HG02588 (cell line): Measurements from ENCODE around the gene MOB3B.
"Not testable (repeated sequence)": the region's sequence is repeated elsewhere in the genome, so short reads cannot be mapped to it uniquely, and the experiment has no call there.

Experiments
- ATAC-seq: cut with Tn5 transposase; IDR thresholded peaks from one replicate; pipeline ENCODE4 v1.9.1; 2021; ENCODE audit warnings: mild to moderate bottlenecking, moderate library complexity; ENCODE audit not compliant: unreplicated experiment

Gene MOB3B

DNA sequence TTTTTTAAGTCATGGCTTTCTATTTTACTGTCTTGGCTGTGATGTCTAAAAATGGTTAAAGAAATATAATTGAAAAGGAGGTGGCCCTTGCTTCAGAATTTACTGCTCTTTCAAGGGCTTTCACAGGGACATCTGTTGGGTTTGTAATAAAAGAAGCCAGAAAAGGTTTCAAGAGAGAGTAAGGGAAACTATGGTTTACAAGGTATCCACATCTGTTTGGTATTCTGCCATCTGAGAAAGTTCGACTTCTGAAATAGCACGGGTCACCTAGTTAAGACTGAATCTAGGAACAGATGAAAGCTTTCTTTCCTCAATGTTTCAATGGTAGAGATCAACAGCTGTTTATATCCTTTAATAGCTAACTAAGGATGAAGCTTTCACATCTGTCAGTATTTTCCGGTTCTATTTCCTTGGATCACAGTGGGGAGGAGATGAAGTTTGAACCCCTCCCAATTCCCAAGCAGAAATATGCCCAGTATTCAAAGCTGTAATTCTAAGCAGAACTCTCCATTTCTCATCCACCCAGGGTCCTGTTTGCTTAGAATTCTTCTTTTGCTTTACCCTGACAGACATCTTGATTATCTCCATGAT lies 78.3 kb downstream of the MOB3B start:
- ATAC-seq = no peak

GRCh38 chr9:27450752-27451151 lies 78.9 kb downstream of the MOB3B start:
- no peak for ATAC-seq

DNA sequence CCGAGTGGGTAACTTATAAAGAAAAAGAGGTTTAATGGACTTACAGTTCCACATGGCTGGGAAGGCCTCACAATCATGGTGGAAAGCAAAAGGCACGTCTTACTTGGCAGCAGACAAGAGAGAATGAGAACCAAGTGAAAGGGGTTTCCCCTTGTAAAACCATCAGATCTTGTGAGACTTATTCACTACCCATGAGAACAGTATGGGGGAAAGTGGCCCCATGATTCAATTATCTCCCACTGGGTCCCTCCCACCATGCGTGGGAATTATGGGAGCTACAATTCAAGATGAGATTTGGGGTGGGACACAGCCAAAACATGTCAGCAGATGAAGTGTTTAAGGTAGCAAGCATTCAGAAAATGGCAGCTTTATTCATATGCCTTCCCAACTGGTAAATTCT lies 81.3 kb downstream of the MOB3B start:
- ATAC-seq = not testable (repeated sequence)

- ATAC-seq = no peak
These were observed 82.5 kb downstream of the MOB3B start for GRCh38 chr9:27447031-27447683.

- no peak for ATAC-seq
These were observed 83.9 kb downstream of the MOB3B start for GRCh38 chr9:27445688-27446087.

GRCh38 chr9:27445057-27445595 lies 84.5 kb downstream of the MOB3B start:
- ATAC-seq = no peak

DNA sequence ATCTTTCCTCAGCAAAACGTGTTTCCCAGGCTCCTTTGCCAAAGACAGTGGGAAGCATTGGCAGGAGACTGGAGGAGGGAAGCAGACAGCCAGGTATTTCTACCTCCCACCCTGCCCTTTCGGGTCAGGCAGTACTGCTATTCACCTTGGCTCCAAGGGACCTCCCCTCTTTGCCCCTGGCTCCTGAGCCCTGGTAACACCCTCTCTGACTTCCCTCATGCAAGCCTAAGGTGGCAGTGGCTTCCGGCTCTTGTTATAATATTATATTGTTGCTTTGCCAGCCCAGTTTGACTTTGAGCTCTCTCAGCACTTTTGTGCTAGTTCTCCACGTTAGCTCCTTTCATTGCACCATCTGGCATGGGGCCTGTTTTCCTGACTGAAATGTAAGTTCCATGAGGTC lies 87.2 kb downstream of the MOB3B start:
- no peak for ATAC-seq

DNA sequence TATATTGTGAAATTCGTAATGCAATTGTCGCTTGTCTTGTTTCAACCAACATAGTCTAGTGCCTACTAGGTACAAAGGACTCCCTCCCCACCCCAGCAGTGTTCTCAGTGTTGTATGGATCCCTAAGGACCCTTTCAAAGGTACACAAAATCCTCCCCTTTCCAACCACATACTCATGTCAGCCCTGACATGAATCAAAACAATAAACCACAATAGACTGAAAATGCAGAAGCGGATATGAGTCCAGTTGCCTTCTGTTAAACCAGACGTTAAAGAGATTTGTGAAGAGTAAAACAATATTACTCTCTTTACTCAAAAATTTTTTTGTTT lies 87.9 kb downstream of the MOB3B start:
- peak; percentile 77 for ATAC-seq

DNA sequence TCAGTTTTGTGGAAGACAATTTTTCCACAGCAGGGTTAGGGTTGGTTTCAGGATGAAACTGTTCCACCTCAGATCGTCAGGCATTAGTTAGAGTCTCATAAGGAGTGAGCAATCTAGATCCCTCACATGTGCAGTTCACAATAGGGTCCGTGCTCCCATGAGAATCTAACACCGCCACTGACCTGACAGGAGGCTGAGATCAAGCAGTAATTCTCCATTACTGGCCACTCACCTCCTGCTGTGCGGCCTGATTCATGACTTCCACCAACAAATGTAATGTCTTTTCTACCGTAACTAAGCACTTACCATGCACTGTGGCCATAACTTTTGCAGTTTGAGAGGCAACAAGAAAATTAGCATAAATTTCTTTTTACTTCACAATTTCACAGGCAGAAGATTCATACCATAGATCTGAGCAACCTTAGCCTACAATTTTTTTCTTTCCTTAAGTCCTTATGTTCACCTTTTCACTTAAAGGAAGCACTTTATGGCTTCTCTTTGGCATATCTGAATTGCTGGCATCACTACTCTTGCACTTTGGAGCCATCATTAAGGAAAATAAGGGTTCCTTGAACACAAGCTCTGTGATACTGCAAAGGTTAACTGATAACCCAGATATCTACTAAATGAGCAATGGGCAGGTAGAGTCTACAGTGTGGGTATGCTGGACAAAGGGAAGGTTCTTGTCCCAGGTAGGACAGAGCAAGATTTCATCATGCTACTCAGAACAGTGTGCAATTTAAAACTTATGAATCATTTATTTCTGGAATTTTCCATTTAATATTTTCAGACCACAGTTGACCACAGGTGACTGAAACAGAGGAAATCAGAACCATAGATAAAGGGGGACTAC lies 88.5 kb downstream of the MOB3B start:
- ATAC-seq = peak; percentile 17

- no peak for ATAC-seq
These were observed 91.1 kb downstream of the MOB3B start for GRCh38 chr9:27438522-27438921.

- ATAC-seq = no peak
These were observed 91.8 kb downstream of the MOB3B start for GRCh38 chr9:27437652-27438373.

DNA sequence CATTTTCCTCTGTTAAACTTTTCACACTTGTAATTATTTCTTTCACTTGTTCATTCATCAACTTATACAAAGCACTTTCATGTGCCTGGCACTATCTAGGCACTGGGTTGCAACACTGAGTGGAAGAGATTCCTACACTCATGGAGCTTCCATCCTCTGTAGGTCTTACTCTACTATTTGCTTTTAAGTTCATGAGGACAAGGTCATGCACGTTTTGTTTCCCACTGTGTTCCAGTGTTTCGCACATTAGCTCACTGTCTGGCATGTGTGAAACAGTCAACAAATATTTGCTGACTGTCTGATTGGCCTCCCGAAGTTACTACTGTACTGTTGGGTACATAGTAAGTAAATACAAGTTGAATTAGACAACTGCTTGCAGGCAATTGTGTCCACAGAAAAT lies 93.4 kb downstream of the MOB3B start:
- ATAC-seq = no peak

DNA sequence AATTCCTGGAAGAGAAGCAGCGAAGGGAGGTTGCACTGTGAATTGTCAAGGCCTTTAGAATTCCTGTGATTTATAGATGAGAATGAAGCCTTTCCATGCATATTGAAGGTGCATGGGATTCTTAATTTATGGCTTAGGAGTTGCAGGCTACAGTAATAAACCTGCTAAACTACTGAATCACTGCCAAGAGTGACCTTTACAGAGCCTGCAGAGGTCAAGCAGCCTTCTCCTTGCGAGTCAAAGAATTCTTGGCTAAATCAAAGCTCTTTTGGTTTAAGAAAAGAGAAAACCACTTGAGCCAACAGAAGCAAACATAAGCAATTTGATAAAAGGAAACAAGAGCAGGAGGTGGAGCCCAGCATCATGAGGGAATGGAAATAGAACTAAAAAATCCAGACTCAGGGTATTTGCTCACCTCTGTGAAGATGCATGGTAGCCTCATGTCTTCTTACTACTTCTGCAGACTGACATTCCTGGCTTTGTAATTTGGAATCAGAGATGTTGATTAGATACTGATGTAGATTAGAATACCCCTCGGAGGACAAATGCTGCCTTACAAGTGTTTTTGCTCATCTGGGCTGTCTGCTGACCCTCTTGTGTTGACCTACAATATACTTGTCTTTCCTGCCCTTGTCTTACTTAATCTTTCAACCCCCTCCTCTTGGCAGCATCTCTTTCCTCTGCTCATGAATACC lies 95.8 kb downstream of the MOB3B start:
- ATAC-seq = no peak

- no peak for ATAC-seq
These were observed 97.3 kb downstream of the MOB3B start for GRCh38 chr9:27432308-27432707.

- no peak for ATAC-seq
These were observed 98.0 kb downstream of the MOB3B start for GRCh38 chr9:27431543-27432147.

- ATAC-seq = no peak
These were observed 98.7 kb downstream of the MOB3B start for GRCh38 chr9:27430750-27431535.

DNA sequence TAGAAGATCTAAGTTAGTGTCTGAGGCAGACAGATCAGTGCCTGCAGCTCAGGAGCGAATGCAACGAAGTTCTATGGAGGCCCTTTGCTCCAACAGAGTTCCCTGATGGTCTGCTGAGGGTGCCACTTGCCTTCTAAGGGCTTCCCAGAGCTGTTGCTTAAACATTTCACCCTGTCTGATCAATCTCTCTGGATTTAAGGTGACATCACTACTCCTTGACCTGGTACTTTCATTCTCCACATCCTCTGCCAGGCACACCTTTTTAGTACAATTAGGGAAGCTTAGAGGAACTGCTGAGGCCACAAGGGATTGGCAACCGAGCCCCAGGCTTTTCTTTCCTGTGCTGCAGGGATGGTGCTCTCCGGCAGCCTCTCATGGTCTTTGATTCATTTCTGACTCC lies 99.7 kb downstream of the MOB3B start:
- no peak for ATAC-seq

GRCh38 chr9:27429436-27429835 lies 100.2 kb downstream of the MOB3B start:
- ATAC-seq = no peak

DNA sequence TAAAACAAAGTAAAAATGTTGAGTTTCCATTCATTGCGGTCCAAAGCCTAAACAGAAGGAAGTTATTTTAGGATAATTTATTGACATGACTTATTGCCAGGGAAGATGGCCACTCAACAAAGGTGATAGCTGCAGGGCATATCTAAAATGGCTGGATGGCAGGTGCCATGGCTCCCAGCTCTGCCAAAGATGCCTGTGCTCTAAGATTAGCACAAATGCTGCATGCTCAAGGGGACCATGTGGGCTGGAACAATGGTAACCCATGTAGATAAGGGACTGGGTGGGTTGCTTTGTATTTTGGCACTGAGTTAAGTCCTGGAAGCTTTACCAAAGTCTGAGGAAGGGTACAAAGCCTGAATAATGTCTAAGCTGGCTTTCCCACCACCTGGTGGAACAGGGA lies 101.1 kb downstream of the MOB3B start:
- no peak for ATAC-seq

- ATAC-seq = no peak
These were observed 102.4 kb downstream of the MOB3B start for GRCh38 chr9:27427272-27427643.
